H1 (cell line): Measurements from ENCODE around the gene RHBG. TPM values are rescaled to one million over a fixed set of nuclear protein-coding genes. Genes with fewer than 3 reads are reported as not detected.

ENCODE experiments used
- KDM4A ChIP-seq: IDR thresholded peaks from one replicate; pipeline ENCODE4 v1.7.1; 2012; ENCODE audit warnings: low read depth, mild to moderate bottlenecking, moderate library complexity, low read length, inconsistent platforms; ENCODE audit not compliant: severe bottlenecking
- MAFK ChIP-seq: IDR thresholded peaks from 2 replicates; pipeline ENCODE4 v1.6.1; 2012; ENCODE audit warnings: low read depth, mild to moderate bottlenecking, improper control_type of control experiment, low read length
- polyA plus RNA-seq, 7 experiments: library from polyadenylated mRNA; depleted of rRNA in 3 of 7; stranded (reverse) in 5 of 7; unstranded in 2 of 7; fragments of >200 nt in 5 of 7; fragments of 200-250 nt in 2 of 7; gene quantifications; 1 replicate in 5 of 7; 2 replicates in 1 of 7; 4 replicates in 1 of 7; pipeline versions ENCODE4 v1.2.1 to v1.2.3, GENCODE V29; 2011 to 2013; ENCODE audit warnings: missing spikeins in 2 of 7, mixed read lengths in 2 of 7
- total RNA-seq: library from RNA; stranded (reverse); fragmentation: NEBNext Ultra II Directional; extraction: Animal tissue kit (Norgen Biotek cat#: 25700); gene quantifications from 2 replicates; pipeline ENCODE4 v1.2.1, GENCODE V29; 2021
- TF ChIP-seq, protein P1 (sequence below): IDR thresholded peaks from 2 replicates; pipeline ENCODE4 v1.6.1; 2012; ENCODE audit warnings: low read length, inconsistent platforms

Gene RHBG
- total and polyA plus RNA-seq, 2 of the 8 experiments (the other 6 are each of a cell fraction or from before 2014, with no cell fraction given) = 2.6 to 2.7 TPM

DNA sequence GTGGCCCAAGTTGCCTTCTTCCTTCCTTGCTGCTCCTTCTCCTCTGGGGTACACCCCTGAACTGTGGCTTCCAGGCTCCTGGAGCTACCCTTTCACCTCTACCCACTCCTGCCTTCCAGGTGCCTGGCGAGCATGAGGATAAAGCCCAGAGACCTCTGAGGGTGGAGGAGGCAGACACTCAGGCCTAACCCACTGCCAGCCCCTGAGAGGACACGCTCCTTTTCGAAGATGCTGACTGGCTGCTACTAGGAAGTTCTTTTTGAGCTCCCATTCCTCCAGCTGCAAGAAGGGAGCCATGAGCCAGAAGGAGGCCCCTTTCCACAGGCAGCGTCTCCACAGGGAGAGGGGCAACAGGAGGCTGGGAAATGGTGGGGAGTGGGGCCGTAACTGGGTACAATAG lies 15.6 kb downstream of the RHBG start (continued):
- TF ChIP-seq, protein P1, sequence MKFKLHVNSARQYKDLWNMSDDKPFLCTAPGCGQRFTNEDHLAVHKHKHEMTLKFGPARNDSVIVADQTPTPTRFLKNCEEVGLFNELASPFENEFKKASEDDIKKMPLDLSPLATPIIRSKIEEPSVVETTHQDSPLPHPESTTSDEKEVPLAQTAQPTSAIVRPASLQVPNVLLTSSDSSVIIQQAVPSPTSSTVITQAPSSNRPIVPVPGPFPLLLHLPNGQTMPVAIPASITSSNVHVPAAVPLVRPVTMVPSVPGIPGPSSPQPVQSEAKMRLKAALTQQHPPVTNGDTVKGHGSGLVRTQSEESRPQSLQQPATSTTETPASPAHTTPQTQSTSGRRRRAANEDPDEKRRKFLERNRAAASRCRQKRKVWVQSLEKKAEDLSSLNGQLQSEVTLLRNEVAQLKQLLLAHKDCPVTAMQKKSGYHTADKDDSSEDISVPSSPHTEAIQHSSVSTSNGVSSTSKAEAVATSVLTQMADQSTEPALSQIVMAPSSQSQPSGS = no peak
- TF ChIP-seq MAFK (no peak), KDM4A (no peak)
- TF ChIP-seq, all 59 proteins: peak for 0
